AG04449 (cell line): ENCODE data around the gene UBR4.

Source experiments
- CTCF ChIA-PET: fragments of 350-600 bp; formaldehyde crosslinking; extraction: SDS; loops from one replicate; lab custom pipeline; 2021; ENCODE audit warnings: antibody characterized with exemption; lab: Yijun Ruan, JAX
- POLR2A ChIA-PET: fragments of 400-600, 350-600 bp; formaldehyde crosslinking; extraction: SDS; loops from one replicate; lab custom pipeline; 2020; ENCODE audit warnings: antibody characterized with exemption, inconsistent platforms; lab: Yijun Ruan, JAX
- DNase-seq: peaks from one replicate; pipeline ENCODE4 v3.0.0-alpha.2; 2010; ENCODE audit warnings: low read depth, low spot score
- H3K4me3 ChIP-seq: 2 replicates; pipeline ENCODE4 v1.5.1; 2011; ENCODE audit warnings: low read depth, mild to moderate bottlenecking, control low read depth, low read length
- CTCF ChIP-seq: IDR thresholded peaks from one replicate; pipeline ENCODE4 v1.5.1; 2011; ENCODE audit warnings: mild to moderate bottlenecking, moderate library complexity, low read length, control low read depth, inconsistent platforms; ENCODE audit not compliant: insufficient read depth; ENCODE audit errors: missing control alignments

The UBR4 gene

GRCh38 chr1:19080721-19081120 is 129.3 kb downstream of the UBR4 start:
- CTCF ChIA-PET: interaction anchor here (1.1 to 10.5 kb wide), 4 partner anchors 167 to 196 kb away, joined by 3 to 86 read pairs (median 46); partner anchors contain the start of gene ALDH4A1
- no peak for DNase-seq
- H3K4me3 ChIP-seq: no peak overlapping the region
- POLR2A ChIA-PET: no interaction called here
- no peak for TF ChIP-seq CTCF

- CTCF ChIA-PET: interaction anchor here (0.9 to 10.5 kb wide), 6 partner anchors 9 to 481 kb away, joined by 3 to 86 read pairs (median 8); no protein-coding TSS in a partner anchor
- TF ChIP-seq CTCF: no peak
- no peak for DNase-seq
- no peak overlapping the region for H3K4me3 ChIP-seq
- POLR2A ChIA-PET: no interaction called here
Measured at GRCh38 chr1:19079541-19080472, 130.3 kb downstream of the UBR4 start.

GRCh38 chr1:19078536-19078935 is 131.5 kb downstream of the UBR4 start:
- no peak for TF ChIP-seq CTCF
- ChIA-PET POLR2A (no interaction called here), CTCF (interaction anchor here (0.8 to 10.5 kb wide), 6 partner anchors 10 to 481 kb away, joined by 3 to 86 read pairs (median 6); no protein-coding TSS in a partner anchor)
- no peak for DNase-seq
- no peak overlapping the region for H3K4me3 ChIP-seq

GRCh38 chr1:19076841-19077616 is 133.0 kb downstream of the UBR4 start:
- no peak for TF ChIP-seq CTCF
- no peak for DNase-seq
- H3K4me3 ChIP-seq: no peak overlapping the region
- POLR2A ChIA-PET: no interaction called here
- CTCF ChIA-PET: interaction anchor here (0.8 to 10.5 kb wide), 6 partner anchors 11 to 193 kb away, joined by 3 to 86 read pairs (median 8); no protein-coding TSS in a partner anchor

GRCh38 chr1:19074902-19075721 is 135.0 kb downstream of the UBR4 start:
- DNase-seq: no peak

More at GRCh38 chr1:19074902-19075721, 135.0 kb downstream of the UBR4 start:
- ChIA-PET POLR2A (interaction anchor here (0.6 kb wide), 1 partner anchor 1827 kb away, joined by 4 read pairs; no protein-coding TSS in a partner anchor), CTCF (interaction anchor here (1.1 to 10.5 kb wide), 3 partner anchors 161 to 191 kb away, joined by 3 to 86 read pairs (median 85); no protein-coding TSS in a partner anchor)
- no peak for TF ChIP-seq CTCF
- no peak overlapping the region for H3K4me3 ChIP-seq
